Activated T-cell treated with anti-CD3 and anti-CD28 coated beads, Interleukin-2, amount 50 U/mL, for 24 hours (primary cell): ENCODE results near the gene APBB1.

Source experiments
- DNase-seq: peaks from one replicate; pipeline ENCODE4 v3.0.0-alpha.2; 2020
- H3K27ac Mint-ChIP-seq: 2 replicates; pipeline ENCODE4 v1.8.0; 2020; ENCODE audit warnings: mild to moderate bottlenecking, mixed read lengths
- H3K27me3 Mint-ChIP-seq: 2 replicates; pipeline ENCODE4 v1.8.0; 2020; ENCODE audit warnings: mixed read lengths
- H3K36me3 Mint-ChIP-seq: 2 replicates; pipeline ENCODE4 v1.8.0; 2020; ENCODE audit warnings: low read depth, mixed read lengths
- H3K4me1 Mint-ChIP-seq: 2 replicates; pipeline ENCODE4 v1.8.0; 2020; ENCODE audit warnings: low read depth, mixed read lengths
- H3K4me3 Mint-ChIP-seq: 2 replicates; pipeline ENCODE4 v1.8.0; 2020; ENCODE audit warnings: mild to moderate bottlenecking, moderate library complexity, mixed read lengths
- H3K9me3 Mint-ChIP-seq: 2 replicates; pipeline ENCODE4 v1.8.0; 2020; ENCODE audit warnings: mixed read lengths

APBB1 gene

DNA sequence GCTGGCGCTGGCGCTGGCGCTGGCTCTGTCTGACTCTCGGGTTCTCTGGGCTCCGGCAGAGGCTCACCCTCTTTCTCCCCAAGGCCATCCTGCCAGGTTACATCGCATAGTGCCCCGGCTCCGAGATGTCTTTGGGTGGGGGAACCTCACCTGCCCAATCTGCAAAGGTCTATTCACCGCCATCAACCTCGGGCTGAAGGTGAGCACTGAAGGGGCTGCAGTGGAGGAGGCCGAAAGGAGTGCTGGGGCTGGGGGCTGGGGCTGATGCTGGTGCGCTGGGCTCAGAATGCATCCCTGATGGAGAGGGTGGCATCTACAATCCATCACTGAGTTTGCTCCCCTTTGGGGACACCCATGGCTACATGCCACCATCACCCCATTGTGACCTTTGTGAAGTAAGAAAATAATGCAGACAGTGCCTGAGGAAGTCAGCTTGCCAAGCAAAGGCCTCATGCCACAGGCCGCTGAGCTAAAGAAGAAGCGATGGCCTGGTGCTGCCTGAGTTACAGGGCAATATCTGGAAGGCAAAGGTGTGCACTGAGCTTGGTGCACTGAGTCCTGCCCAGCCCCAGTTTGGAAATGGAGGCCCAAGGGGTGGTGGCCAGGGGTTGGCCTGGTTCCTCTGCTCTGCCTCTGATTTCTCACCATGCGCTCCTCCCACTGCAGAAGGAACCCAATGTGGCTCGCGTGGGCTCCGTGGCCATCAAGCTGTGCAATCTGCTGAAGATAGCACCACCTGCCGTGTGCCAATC is 28.0 kb downstream of the APBB1 start:
- Mint-ChIP-seq H3K4me3 (peak overlapping the region; percentile 90), H3K9me3 (no peaks in the 10 kb centered on the region), H3K27ac (peak overlapping the region; percentile 100), H3K36me3 (peaks cover 42% of the 10 kb centered on the region), H3K4me1 (peaks cover 64% of the 10 kb centered on the region), H3K27me3 (no peaks in the 10 kb centered on the region)
- DNase-seq: no peak

DNA sequence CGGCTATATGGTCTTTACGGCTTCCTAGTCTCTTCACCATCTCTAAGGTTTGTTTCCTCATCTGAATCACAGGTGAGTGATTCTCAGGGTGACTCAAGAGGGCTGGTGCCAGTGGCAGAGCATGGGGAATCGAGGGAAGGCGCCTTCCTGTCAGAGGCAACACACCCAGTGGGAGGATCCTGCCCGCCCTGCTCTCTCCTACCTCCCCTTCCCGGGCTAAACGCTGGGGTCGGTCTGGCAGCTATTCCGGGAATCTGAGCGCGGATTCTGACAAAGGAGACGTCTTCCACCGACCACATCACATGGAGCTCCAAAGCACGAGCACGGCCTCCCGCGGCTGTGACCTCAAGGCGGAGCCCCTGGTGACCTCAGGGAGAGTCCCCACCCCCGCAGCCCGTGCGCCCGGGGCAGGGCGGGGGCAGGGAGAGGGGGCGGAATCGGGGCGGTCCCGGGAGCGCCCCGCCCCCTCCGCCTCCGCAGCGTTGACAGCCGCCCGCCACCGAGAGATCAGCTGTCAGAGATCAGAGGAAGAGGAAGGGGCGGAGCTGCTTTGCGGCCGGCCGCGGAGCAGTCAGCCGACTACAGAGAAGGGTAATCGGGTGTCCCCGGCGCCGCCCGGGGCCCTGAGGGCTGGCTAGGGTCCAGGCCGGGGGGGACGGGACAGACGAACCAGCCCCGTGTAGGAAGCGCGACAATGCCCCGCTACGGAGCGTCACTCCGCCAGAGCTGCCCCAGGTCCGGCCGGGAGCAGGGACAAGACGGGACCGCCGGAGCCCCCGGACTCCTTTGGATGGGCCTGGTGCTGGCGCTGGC is 28.8 kb downstream of the APBB1 start, which contains the start of gene SMPD1:
TSS of gene SMPD1 (plus strand) at position 570 of the 813 bp plus-strand sequence. CDS start at position 695, 125 bp downstream.
- no peaks in the 10 kb centered on the region for H3K9me3 Mint-ChIP-seq
- H3K4me3 Mint-ChIP-seq: peak within 1 kb of the TSS; percentile 90
- no peaks in the 10 kb centered on the region for H3K27me3 Mint-ChIP-seq
- peaks cover 57% of the 10 kb centered on the region for H3K4me1 Mint-ChIP-seq
- peak; percentile 97 for DNase-seq
- H3K27ac Mint-ChIP-seq: peak within 1 kb of the TSS; percentile 100
- peaks cover 34% of the 10 kb centered on the region for H3K36me3 Mint-ChIP-seq

DNA sequence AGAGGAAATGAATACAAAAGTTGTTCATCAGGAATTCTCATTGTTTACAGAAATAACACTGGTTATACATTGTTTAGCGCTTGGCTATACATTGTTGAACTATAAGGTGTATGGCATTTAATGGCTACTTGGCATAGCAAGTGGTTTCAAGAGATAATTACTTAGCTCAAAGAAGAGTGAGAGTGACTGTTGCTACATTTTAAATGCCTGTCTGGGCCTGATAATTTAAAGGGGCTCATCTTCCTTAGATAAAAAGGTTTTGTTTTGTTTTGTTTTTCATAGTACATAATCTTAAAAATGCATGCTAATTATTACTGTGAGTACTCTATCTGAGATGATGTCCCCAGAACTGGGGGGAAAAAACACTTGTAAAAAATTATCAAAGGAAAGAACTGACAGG is 30.1 kb downstream of the APBB1 start:
- Mint-ChIP-seq H3K36me3 (peaks cover 23% of the 10 kb centered on the region), H3K9me3 (no peaks in the 10 kb centered on the region), H3K27ac (peak overlapping the region; percentile 100), H3K27me3 (no peaks in the 10 kb centered on the region), H3K4me1 (peaks cover 48% of the 10 kb centered on the region), H3K4me3 (no peak overlapping the region)
- no peak for DNase-seq

GRCh38 chr11:6387811-6388599 is 30.9 kb downstream of the APBB1 start:
- Mint-ChIP-seq H3K27me3 (no peaks in the 10 kb centered on the region), H3K4me3 (no peak overlapping the region), H3K36me3 (peaks cover 16% of the 10 kb centered on the region), H3K9me3 (no peaks in the 10 kb centered on the region), H3K27ac (peak overlapping the region; percentile 60), H3K4me1 (peaks cover 40% of the 10 kb centered on the region)
- DNase-seq: no peak

DNA sequence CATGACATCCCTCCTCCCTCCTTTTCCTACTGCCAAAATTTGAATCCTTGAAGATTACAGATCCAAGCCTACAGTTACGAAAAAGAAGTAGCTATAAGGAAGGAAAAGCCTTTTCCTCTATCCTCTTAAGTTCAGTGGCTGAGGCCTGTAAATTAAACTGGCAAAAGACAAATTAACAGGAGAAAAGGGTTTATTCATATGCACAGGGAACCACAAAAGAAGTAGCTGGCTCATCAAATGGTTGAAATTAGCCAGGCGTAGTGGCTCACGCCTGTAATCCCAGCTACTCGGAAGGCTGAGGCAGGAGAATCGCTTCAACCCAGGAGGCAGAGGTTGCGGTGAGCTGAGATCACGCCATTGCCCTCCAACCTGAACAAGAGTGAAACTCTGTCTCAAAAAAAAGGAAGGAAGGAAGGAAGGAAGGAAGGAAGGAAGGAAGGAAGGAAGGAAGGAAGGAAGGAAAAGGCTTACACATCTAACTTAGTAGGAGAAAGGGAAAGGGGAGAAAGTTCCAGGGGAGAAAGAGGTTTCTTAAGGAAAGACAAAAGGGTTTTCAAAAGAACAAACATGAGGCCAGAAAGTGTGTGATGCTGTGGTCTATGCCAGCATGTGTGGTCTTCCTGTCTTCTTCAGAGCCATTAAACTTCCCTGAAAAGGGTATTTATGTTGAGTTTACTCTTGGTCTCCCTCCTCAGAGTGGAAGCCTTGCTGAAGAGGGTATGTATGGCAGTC is 33.7 kb downstream of the APBB1 start:
- Mint-ChIP-seq H3K4me1 (peaks cover 25% of the 10 kb centered on the region), H3K9me3 (no peaks in the 10 kb centered on the region), H3K27me3 (no peaks in the 10 kb centered on the region), H3K36me3 (peaks cover 2% of the 10 kb centered on the region), H3K4me3 (no peak overlapping the region), H3K27ac (no peak overlapping the region)
- no peak for DNase-seq

- H3K36me3 Mint-ChIP-seq: no peaks in the 10 kb centered on the region
- peak overlapping the region; percentile 73 for H3K27ac Mint-ChIP-seq
- H3K4me3 Mint-ChIP-seq: peak overlapping the region; percentile 23
- no peaks in the 10 kb centered on the region for H3K9me3 Mint-ChIP-seq
- H3K27me3 Mint-ChIP-seq: no peaks in the 10 kb centered on the region
- DNase-seq: no peak
- peaks cover 28% of the 10 kb centered on the region for H3K4me1 Mint-ChIP-seq
Measured at GRCh38 chr11:6378640-6378989, 40.3 kb downstream of the APBB1 start.

- Mint-ChIP-seq H3K4me1 (peaks cover 28% of the 10 kb centered on the region), H3K36me3 (no peaks in the 10 kb centered on the region), H3K9me3 (no peaks in the 10 kb centered on the region), H3K27me3 (no peaks in the 10 kb centered on the region), H3K27ac (peak overlapping the region; percentile 73), H3K4me3 (peak overlapping the region; percentile 23)
- no peak for DNase-seq
Measured at GRCh38 chr11:6377902-6378639, 40.8 kb downstream of the APBB1 start.

DNA sequence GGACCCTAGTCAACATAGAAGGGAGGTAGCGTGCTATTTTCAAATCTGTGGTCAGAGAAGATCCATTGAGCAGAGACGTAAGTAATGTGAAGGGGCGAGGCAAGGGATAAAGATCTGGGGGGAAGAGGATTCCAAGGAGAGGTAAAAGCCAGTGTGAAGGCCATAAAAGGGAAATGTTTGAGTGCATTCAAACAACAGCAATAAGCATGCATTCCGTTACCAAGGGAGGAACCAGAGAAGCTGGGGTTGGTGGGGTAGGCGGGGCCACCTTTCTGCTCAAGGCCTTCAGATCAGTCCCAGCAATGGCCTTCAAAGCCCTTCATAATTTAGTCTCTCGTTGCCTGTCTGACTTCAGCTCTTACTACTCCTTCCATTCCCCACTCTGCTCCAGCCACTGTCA is 47.1 kb downstream of the APBB1 start:
- Mint-ChIP-seq H3K27ac (no peak overlapping the region), H3K36me3 (no peaks in the 10 kb centered on the region), H3K4me3 (no peak overlapping the region), H3K4me1 (peaks cover 4% of the 10 kb centered on the region), H3K9me3 (no peaks in the 10 kb centered on the region), H3K27me3 (no peaks in the 10 kb centered on the region)
- DNase-seq: no peak

GRCh38 chr11:6365659-6366058 is 53.2 kb downstream of the APBB1 start:
- no peaks in the 10 kb centered on the region for H3K27me3 Mint-ChIP-seq
- no peak overlapping the region for H3K4me3 Mint-ChIP-seq
- DNase-seq: no peak
- no peaks in the 10 kb centered on the region for H3K9me3 Mint-ChIP-seq
- no peak overlapping the region for H3K27ac Mint-ChIP-seq
- H3K36me3 Mint-ChIP-seq: no peaks in the 10 kb centered on the region
- peaks cover 3% of the 10 kb centered on the region for H3K4me1 Mint-ChIP-seq

GRCh38 chr11:6362873-6363678 is 55.8 kb downstream of the APBB1 start:
- peak; percentile 80 for DNase-seq
- Mint-ChIP-seq H3K27me3 (no peaks in the 10 kb centered on the region), H3K4me3 (no peak overlapping the region), H3K36me3 (no peaks in the 10 kb centered on the region), H3K27ac (no peak overlapping the region), H3K4me1 (peaks cover 3% of the 10 kb centered on the region), H3K9me3 (no peaks in the 10 kb centered on the region)

DNA sequence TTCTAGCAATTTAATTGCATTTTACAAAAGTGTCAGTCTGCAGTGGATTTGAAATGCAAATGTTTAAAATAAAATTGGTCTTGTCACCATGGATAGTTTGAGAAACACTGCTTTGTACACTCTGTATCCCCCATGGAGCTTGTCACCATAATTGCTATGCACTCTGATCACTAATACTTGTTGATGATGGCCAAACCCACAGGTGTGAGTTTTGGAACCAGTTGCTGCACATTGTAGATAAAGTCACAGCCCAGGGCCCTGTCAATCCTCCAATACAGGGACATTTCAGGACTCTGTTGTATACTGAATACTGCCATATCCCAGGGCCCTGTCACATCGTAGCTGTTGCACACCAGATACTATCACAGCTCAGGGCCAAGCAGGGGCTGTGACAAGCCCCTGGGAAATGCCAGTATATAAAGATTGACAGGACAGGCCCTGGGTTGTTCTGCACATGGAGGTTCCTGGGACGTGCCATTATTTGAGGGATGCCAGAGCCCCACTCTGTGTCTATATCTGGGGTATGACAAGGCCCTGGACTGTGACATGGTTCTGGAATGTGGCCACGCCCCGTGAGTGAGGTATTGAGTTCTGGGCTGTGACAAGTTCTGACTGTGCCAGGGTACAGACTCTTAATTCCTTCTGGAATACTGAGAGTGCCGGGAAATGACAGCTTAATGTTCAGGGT is 56.6 kb downstream of the APBB1 start:
- no peaks in the 10 kb centered on the region for H3K9me3 Mint-ChIP-seq
- no peaks in the 10 kb centered on the region for H3K36me3 Mint-ChIP-seq
- DNase-seq: no peak
- H3K4me3 Mint-ChIP-seq: no peak overlapping the region
- no peak overlapping the region for H3K27ac Mint-ChIP-seq
- H3K27me3 Mint-ChIP-seq: no peaks in the 10 kb centered on the region
- peaks cover 11% of the 10 kb centered on the region for H3K4me1 Mint-ChIP-seq

DNA sequence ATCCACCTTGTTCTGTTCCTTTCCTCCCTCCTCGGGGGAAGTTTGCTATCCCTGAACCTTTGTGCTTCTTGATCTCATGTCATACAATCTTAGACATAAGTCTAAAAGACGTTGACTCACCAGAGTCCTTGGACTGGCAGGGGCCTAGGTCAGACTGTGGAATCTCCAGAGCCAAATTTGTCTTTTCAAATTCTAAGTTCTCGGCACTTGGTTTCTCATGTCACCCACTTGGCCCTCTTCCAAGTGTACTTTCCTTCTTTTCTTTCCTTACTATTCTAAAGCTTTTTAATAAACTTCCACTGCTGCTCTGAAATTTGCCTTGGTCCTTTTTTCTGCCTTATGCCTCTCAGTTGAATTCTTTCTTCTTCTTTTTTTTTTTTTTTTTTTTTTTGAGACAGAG is 58.7 kb downstream of the APBB1 start:
- Mint-ChIP-seq H3K36me3 (no peaks in the 10 kb centered on the region), H3K4me3 (no peak overlapping the region), H3K4me1 (peaks cover 21% of the 10 kb centered on the region), H3K9me3 (no peaks in the 10 kb centered on the region), H3K27me3 (no peaks in the 10 kb centered on the region), H3K27ac (no peak overlapping the region)
- no peak for DNase-seq
